ENCODE results near the gene CD2BP2. TPM values are rescaled to one million over a fixed set of nuclear protein-coding genes. Genes with fewer than 3 reads are reported as not detected.

Gene CD2BP2
- total and polyA plus RNA-seq, 2 of the 13 experiments (the other 11 are each of a cell fraction or from before 2014, with no cell fraction given): 24.9 to 54.6 TPM

DNA sequence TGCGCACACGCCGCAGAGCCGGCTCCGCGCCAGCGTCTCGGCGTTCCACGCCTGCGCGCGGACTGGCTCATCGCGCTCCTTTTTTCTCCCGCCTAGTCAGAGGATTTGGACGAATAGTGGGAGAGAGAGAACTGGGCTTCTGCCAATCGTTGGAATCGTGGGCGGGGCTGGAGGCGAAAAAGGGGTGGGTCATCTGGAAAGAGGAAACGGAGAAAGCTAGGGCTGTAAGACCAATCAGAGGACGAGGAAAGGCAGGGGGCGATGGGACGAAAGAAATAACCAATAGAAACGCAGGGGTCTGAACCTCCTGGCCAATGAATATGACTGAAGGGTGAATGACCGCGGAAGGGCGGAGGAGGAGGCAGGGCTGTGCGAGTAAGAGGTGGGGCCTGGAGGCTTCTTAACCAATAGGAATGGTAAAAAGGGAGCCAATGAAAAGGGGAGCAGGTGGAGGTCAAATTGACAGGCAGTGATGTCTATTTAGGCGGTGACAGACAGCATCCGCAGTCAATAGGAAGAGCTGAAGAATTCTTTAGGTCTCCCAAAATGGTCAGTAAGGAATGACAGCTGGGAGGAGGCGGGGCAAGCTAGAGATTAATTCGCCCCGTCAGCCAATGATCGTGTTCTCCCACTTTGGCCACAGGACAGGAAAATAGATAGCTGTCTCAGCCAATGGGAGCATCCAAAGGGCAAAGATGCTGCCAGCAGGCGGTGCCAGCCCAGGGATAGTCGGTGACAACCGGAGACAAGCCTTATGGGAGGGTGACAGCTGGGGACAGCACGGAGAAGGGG, 15.5 kb upstream of the CD2BP2 start, which contains the start of gene TBC1D10B (continued):
- no peak for TF ChIP-seq ZNF383 (CRISPR knock-in tag; IDR thresholded peaks at IDR 0.05; ENCODE audit: borderline replicate concordance)
- TF ChIP-seq, protein P1, sequence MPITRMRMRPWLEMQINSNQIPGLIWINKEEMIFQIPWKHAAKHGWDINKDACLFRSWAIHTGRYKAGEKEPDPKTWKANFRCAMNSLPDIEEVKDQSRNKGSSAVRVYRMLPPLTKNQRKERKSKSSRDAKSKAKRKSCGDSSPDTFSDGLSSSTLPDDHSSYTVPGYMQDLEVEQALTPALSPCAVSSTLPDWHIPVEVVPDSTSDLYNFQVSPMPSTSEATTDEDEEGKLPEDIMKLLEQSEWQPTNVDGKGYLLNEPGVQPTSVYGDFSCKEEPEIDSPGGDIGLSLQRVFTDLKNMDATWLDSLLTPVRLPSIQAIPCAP (CRISPR knock-in tag; IDR thresholded peaks at IDR 0.05; ENCODE audit: low read depth): no peak
- no peak for TF ChIP-seq ZNF205 (CRISPR knock-in tag; IDR thresholded peaks at IDR 0.05)
- TF ChIP-seq RBM39 (IDR thresholded peaks at IDR 0.05; ENCODE audit: low read depth, low read length, poor library complexity, severe bottlenecking): no peak
- TF ChIP-seq ZNF354B (CRISPR knock-in tag; IDR thresholded peaks at IDR 0.05): no peak
- peak; percentile 100 for TF ChIP-seq HOXD1 (CRISPR knock-in tag; IDR thresholded peaks at IDR 0.05)
- no peak for TF ChIP-seq RBM22 (optimal IDR thresholded peaks at IDR 0.05; ENCODE audit: low read length)
- peak in 1 of 2 experiments; percentile 77; a peak in 2 of 4 replicates for TF ChIP-seq POLR2A (IDR thresholded peaks at IDR 0.05; ENCODE audit: insufficient read depth in 1 of 2, low read depth in 2 of 2, low read length in 2 of 2)
- TF ChIP-seq, protein P2, sequence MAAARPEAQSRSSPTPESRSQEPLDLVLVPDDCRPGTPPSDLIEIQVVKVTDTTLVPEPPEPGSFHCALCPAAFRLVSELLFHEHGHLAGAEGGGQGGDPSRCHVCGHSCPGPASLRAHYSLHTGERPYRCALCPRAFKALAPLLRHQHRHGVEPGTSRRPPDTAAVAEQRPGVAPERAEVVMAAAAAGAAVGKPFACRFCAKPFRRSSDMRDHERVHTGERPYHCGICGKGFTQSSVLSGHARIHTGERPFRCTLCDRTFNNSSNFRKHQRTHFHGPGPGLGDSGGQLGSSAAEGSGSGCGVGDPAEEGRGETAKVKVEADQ (CRISPR knock-in tag; IDR thresholded peaks at IDR 0.05; ENCODE audit: borderline replicate concordance): no peak
- no peak for TF ChIP-seq ZNF737 (CRISPR knock-in tag; IDR thresholded peaks at IDR 0.05; ENCODE audit: borderline replicate concordance)
- TF ChIP-seq ZMAT3 (CRISPR knock-in tag; conservative IDR thresholded peaks at IDR 0.05): no peak
- TF ChIP-seq, protein P3, sequence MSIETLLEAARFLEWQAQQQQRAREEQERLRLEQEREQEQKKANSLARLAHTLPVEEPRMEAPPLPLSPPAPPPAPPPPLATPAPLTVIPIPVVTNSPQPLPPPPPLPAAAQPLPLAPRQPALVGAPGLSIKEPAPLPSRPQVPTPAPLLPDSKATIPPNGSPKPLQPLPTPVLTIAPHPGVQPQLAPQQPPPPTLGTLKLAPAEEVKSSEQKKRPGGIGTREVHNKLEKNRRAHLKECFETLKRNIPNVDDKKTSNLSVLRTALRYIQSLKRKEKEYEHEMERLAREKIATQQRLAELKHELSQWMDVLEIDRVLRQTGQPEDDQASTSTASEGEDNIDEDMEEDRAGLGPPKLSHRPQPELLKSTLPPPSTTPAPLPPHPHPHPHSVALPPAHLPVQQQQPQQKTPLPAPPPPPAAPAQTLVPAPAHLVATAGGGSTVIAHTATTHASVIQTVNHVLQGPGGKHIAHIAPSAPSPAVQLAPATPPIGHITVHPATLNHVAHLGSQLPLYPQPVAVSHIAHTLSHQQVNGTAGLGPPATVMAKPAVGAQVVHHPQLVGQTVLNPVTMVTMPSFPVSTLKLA (IDR thresholded peaks at IDR 0.05): 0 out of 2 replicates have a peak, but pooled peaks have one; percentile 9
- TF ChIP-seq ZNF121 (CRISPR knock-in tag; IDR thresholded peaks at IDR 0.05): no peak
- TF ChIP-seq ZNF232 (CRISPR knock-in tag; IDR thresholded peaks at IDR 0.05; ENCODE audit: borderline replicate concordance): no peak
- TF ChIP-seq JARID2 (CRISPR knock-in tag; IDR thresholded peaks at IDR 0.05; ENCODE audit: insufficient replicate concordance): no peak
- TF ChIP-seq CCAR2 (optimal IDR thresholded peaks at IDR 0.05; ENCODE audit: low read depth, low read length): no peak
- TF ChIP-seq REPIN1 (CRISPR knock-in tag; IDR thresholded peaks at IDR 0.05; ENCODE audit: borderline replicate concordance, low read depth): no peak
- TF ChIP-seq, protein P4, sequence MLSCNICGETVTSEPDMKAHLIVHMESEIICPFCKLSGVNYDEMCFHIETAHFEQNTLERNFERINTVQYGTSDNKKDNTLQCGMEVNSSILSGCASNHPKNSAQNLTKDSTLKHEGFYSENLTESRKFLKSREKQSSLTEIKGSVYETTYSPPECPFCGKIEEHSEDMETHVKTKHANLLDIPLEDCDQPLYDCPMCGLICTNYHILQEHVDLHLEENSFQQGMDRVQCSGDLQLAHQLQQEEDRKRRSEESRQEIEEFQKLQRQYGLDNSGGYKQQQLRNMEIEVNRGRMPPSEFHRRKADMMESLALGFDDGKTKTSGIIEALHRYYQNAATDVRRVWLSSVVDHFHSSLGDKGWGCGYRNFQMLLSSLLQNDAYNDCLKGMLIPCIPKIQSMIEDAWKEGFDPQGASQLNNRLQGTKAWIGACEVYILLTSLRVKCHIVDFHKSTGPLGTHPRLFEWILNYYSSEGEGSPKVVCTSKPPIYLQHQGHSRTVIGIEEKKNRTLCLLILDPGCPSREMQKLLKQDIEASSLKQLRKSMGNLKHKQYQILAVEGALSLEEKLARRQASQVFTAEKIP (CRISPR knock-in tag; IDR thresholded peaks at IDR 0.05; ENCODE audit: borderline replicate concordance): no peak
- TF ChIP-seq RBAK (CRISPR knock-in tag; IDR thresholded peaks at IDR 0.05): no peak
- TF ChIP-seq, protein P5, sequence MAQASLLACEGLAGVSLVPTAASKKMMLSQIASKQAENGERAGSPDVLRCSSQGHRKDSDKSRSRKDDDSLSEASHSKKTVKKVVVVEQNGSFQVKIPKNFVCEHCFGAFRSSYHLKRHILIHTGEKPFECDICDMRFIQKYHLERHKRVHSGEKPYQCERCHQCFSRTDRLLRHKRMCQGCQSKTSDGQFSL (CRISPR knock-in tag; IDR thresholded peaks at IDR 0.05): no peak
- no peak for TF ChIP-seq ZNF563 (CRISPR knock-in tag; IDR thresholded peaks at IDR 0.05)
- TF ChIP-seq, protein P6, sequence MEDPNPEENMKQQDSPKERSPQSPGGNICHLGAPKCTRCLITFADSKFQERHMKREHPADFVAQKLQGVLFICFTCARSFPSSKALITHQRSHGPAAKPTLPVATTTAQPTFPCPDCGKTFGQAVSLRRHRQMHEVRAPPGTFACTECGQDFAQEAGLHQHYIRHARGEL (CRISPR knock-in tag; IDR thresholded peaks at IDR 0.05): no peak
